Fibroblast of lung (primary cell): ENCODE data around the gene SNX32. TPM values are rescaled to one million over a fixed set of nuclear protein-coding genes. Genes with fewer than 3 reads are reported as not detected.

Source experiments
- DNase-seq, 2 donors: peaks; one replicate each; pipeline versions ENCODE4 v3.0.0 to v3.0.0-alpha.2; 2010; ENCODE audit warnings: low read depth in 2 of 2
- H2AFZ ChIP-seq: 2 replicates; pipeline ENCODE4 v1.5.1; 2012; ENCODE audit warnings: low read length, control low read depth, inconsistent platforms
- H3K27ac ChIP-seq: 2 replicates; pipeline ENCODE4 v1.5.1; 2011; ENCODE audit warnings: low read length, control low read depth; ENCODE audit not compliant: insufficient read depth
- H3K27me3 ChIP-seq: 2 replicates; pipeline ENCODE4 v1.5.1; 2011; ENCODE audit warnings: mild to moderate bottlenecking, low read length; ENCODE audit not compliant: control insufficient read depth, insufficient read depth
- H3K36me3 ChIP-seq: 2 replicates; pipeline ENCODE4 v1.5.1; 2011; ENCODE audit warnings: low read length; ENCODE audit not compliant: control insufficient read depth, insufficient read depth
- H3K4me1 ChIP-seq: 2 replicates; pipeline ENCODE4 v1.5.1; 2011; ENCODE audit warnings: low read length; ENCODE audit not compliant: control insufficient read depth, insufficient read depth; ENCODE audit errors: extremely low read depth
- H3K4me2 ChIP-seq: 2 replicates; pipeline ENCODE4 v1.5.1; 2011; ENCODE audit warnings: low read length, control low read depth; ENCODE audit not compliant: insufficient read depth; ENCODE audit errors: extremely low read depth
- H3K4me3 ChIP-seq, 4 experiments: fragments of 200-600 bp in 1 of 4; sonication (generic) in 1 of 4; replicated peaks in 1 of 4; 2 replicates each; pipeline ENCODE4 v1.5.1; 2011 to 2016; ENCODE audit warnings: low read length in 4 of 4, low read depth in 3 of 4, mild to moderate bottlenecking in 3 of 4, control low read depth in 2 of 4, inconsistent platforms in 1 of 4, mixed read lengths in 1 of 4; ENCODE audit not compliant: insufficient read depth in 1 of 4; ENCODE audit errors: control extremely low read depth in 1 of 4
- H3K79me2 ChIP-seq: 2 replicates; pipeline ENCODE4 v1.5.1; 2012; ENCODE audit warnings: mild to moderate bottlenecking, low read length, inconsistent platforms; ENCODE audit not compliant: control insufficient read depth, insufficient read depth
- H3K9ac ChIP-seq: 2 replicates; pipeline ENCODE4 v1.5.1; 2011; ENCODE audit warnings: mild to moderate bottlenecking, low read length, control low read depth; ENCODE audit not compliant: insufficient read depth
- H3K9me3 ChIP-seq: 2 replicates; pipeline ENCODE4 v1.5.1; 2012; ENCODE audit warnings: low read depth, low read length; ENCODE audit not compliant: control insufficient read depth, insufficient read depth
- H4K20me1 ChIP-seq: 2 replicates; pipeline ENCODE4 v1.5.1; 2011; ENCODE audit warnings: low read length; ENCODE audit not compliant: control insufficient read depth, insufficient read depth; ENCODE audit errors: extremely low read depth
- EZH2 ChIP-seq: IDR thresholded peaks from 2 replicates; pipeline ENCODE4 v1.5.1; 2012; ENCODE audit warnings: low read length, control low read depth, mild to moderate bottlenecking; ENCODE audit errors: missing control alignments
- polyA plus RNA-seq, 2 donors: library from polyadenylated mRNA; depleted of rRNA in 1 of 2; stranded (reverse) in 1 of 2; unstranded in 1 of 2; fragments of >200 nt; gene quantifications; 2 replicates each; pipeline ENCODE4 v1.2.1, GENCODE V29; 2011 to 2012; ENCODE audit warnings: missing spikeins in 1 of 2
- total RNA-seq: library from RNA; depleted of rRNA; stranded (reverse); fragments of >200 nt; gene quantifications from 2 replicates; pipeline ENCODE4 v1.2.1, GENCODE V29; 2014
- TF ChIP-seq, protein P1 (sequence below), 2 donors: IDR thresholded peaks in 1 of 2; conservative IDR thresholded peaks in 1 of 2; 1 replicate in 1 of 2; 2 replicates in 1 of 2; pipeline ENCODE4 v1.5.1; 2011 to 2012; ENCODE audit warnings: low read length in 2 of 2, control low read depth in 1 of 2, inconsistent platforms in 1 of 2, low read depth in 1 of 2, mild to moderate bottlenecking in 1 of 2

Gene SNX32
- total and polyA plus RNA-seq, 2 donors (not counting 1 experiment from before 2014, with no cell fraction given) = 0.33 to 3.1 TPM

DNA sequence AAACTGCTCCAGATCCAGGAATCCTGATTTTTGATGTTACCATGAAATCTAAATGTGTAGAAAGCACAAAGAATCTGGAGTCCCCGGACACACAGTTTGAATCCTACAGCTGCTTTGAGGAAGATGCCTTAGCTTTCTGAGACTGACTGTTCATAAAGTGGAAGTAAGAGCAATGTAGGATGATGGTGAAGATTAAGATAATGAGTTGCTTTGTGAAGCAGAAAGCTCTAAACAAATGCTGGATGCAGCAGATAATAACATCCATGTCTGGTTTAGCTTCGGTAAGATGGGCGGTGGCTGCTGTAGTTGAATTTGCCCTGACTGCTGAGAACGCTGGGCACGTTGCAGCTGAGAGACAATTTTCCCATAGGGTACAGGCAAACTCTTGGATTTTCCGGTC lies 26.8 kb upstream of the SNX32 start:
- Histone ChIP-seq H3K9me3 (no peaks in the 10 kb centered on the region), H2AFZ (no peak overlapping the region), H3K27me3 (peaks cover 15% of the 10 kb centered on the region), H3K9ac (no peak overlapping the region), H3K79me2 (no peaks in the 10 kb centered on the region), H3K27ac (no peak overlapping the region), H3K36me3 (no peaks in the 10 kb centered on the region), H3K4me2 (no peak overlapping the region), H3K4me3 (no peak overlapping the region), H4K20me1 (no peaks in the 10 kb centered on the region), H3K4me1 (no peaks in the 10 kb centered on the region)
- DNase-seq = no peak
- TF ChIP-seq, protein P1, sequence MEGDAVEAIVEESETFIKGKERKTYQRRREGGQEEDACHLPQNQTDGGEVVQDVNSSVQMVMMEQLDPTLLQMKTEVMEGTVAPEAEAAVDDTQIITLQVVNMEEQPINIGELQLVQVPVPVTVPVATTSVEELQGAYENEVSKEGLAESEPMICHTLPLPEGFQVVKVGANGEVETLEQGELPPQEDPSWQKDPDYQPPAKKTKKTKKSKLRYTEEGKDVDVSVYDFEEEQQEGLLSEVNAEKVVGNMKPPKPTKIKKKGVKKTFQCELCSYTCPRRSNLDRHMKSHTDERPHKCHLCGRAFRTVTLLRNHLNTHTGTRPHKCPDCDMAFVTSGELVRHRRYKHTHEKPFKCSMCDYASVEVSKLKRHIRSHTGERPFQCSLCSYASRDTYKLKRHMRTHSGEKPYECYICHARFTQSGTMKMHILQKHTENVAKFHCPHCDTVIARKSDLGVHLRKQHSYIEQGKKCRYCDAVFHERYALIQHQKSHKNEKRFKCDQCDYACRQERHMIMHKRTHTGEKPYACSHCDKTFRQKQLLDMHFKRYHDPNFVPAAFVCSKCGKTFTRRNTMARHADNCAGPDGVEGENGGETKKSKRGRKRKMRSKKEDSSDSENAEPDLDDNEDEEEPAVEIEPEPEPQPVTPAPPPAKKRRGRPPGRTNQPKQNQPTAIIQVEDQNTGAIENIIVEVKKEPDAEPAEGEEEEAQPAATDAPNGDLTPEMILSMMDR (conservative IDR thresholded peaks at IDR 0.05 in 1 of 2, IDR thresholded peaks at IDR 0.05 in 1 of 2; ENCODE audit: low read depth in 1 of 2, low read length in 2 of 2) = no peak
- TF ChIP-seq EZH2 = no peak

DNA sequence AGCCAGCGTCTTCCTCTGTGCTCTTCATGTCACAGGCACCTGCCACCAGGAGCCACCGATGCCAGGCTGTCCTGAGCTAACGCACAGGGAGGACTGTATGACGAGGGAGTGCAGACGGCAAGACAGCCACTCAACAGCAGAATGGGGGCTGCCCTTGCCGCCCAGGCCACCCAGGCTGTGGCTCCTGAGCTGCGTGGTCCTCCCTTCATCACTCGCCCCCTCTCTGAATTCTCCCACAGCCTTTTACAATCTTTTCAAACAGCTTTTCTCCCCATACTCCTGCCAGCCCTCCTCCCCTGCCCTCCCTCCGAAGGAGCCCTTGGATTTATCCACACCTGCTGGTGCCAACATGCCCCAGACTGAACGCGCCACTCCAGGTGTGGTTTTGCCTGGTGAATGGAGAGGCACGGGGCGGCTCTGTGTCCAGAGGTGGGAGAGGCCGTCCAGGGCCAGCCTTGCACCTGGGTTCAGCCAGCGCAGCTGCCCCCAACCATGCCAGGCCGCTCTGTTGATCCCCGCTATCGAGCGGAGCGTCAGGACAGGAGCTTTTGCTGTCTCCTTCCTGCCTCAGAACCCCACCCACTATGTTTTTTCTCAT lies 24.9 kb upstream of the SNX32 start:
- Histone ChIP-seq H4K20me1 (no peaks in the 10 kb centered on the region), H3K36me3 (no peaks in the 10 kb centered on the region), H2AFZ (no peak overlapping the region), H3K9ac (no peak overlapping the region), H3K79me2 (no peaks in the 10 kb centered on the region), H3K4me3 (no peak overlapping the region), H3K4me1 (no peaks in the 10 kb centered on the region), H3K27me3 (peaks cover 3% of the 10 kb centered on the region), H3K27ac (no peak overlapping the region), H3K4me2 (no peak overlapping the region), H3K9me3 (no peaks in the 10 kb centered on the region)
- TF ChIP-seq EZH2 = no peak
- TF ChIP-seq, protein P1 (conservative IDR thresholded peaks at IDR 0.05 in 1 of 2, IDR thresholded peaks at IDR 0.05 in 1 of 2; ENCODE audit: low read depth in 1 of 2, low read length in 2 of 2) = no peak
- no peak for DNase-seq

DNA sequence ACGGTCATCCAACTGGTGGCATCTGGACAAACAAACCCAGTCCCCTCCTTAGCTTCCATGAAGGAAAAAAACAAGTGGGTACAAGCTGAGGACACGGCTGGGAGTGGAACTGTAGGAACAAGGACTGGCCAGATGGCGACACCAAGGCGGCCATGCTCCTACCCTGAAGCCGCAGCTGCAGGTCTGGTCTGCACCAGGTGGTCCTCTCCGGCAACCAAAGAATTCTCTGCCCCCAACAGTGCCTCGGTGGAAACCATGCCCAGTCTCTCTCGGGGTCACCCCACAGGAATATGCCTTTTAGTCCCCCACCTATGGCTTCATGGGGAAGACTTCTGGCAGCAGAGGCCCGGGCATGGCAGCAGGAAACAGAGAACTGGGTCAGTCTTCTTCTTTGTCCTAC lies 24.3 kb upstream of the SNX32 start:
- H3K4me1 ChIP-seq = no peaks in the 10 kb centered on the region
- TF ChIP-seq, protein P1 (conservative IDR thresholded peaks at IDR 0.05 in 1 of 2, IDR thresholded peaks at IDR 0.05 in 1 of 2; ENCODE audit: low read depth in 1 of 2, low read length in 2 of 2) = no peak
- H3K9ac ChIP-seq = no peak overlapping the region
- H3K27me3 ChIP-seq = no peaks in the 10 kb centered on the region
- H3K79me2 ChIP-seq = no peaks in the 10 kb centered on the region
- DNase-seq = no peak
- H2AFZ ChIP-seq = no peak overlapping the region
- H3K4me3 ChIP-seq = no peak overlapping the region
- no peaks in the 10 kb centered on the region for H3K36me3 ChIP-seq
- no peaks in the 10 kb centered on the region for H4K20me1 ChIP-seq
- H3K4me2 ChIP-seq = no peak overlapping the region
- H3K9me3 ChIP-seq = no peaks in the 10 kb centered on the region
- H3K27ac ChIP-seq = no peak overlapping the region
